HG02759 (cell line): ENCODE measurements around the gene UBA5.
"Not testable (repeated sequence)": the region's sequence is repeated elsewhere in the genome, so short reads cannot be mapped to it uniquely, and the experiment has no call there.

Source experiments
- ATAC-seq: cut with Tn5 transposase; IDR thresholded peaks from one replicate; pipeline ENCODE4 v1.9.1; 2021; ENCODE audit warnings: mild to moderate bottlenecking, moderate library complexity; ENCODE audit not compliant: unreplicated experiment

UBA5 gene

GRCh38 chr3:132660052-132660810 lies at the start of gene UBA5:
TSS of gene UBA5 (plus strand) at chr3:132660329. CDS start at chr3:132660538, 209 bp downstream.
- ATAC-seq = peak; percentile 77

- ATAC-seq = not testable (repeated sequence)
Measured at GRCh38 chr3:132615301-132615700, 44.8 kb upstream of the UBA5 start.

- ATAC-seq = no peak
Measured at GRCh38 chr3:132615881-132616280, 44.2 kb upstream of the UBA5 start.

GRCh38 chr3:132616780-132617179 lies 43.3 kb upstream of the UBA5 start:
- no peak for ATAC-seq

GRCh38 chr3:132622148-132622547 lies 38.0 kb upstream of the UBA5 start:
- ATAC-seq = no peak

- no peak for ATAC-seq
Measured at GRCh38 chr3:132622761-132623160, 37.4 kb upstream of the UBA5 start.

- ATAC-seq = no peak
Measured at GRCh38 chr3:132623646-132624045, 36.5 kb upstream of the UBA5 start.

GRCh38 chr3:132624790-132625189 lies 35.3 kb upstream of the UBA5 start:
- no peak for ATAC-seq

- peak; percentile 87 for ATAC-seq
Measured at GRCh38 chr3:132625613-132626012, 34.5 kb upstream of the UBA5 start.

- no peak for ATAC-seq
Measured at GRCh38 chr3:132626955-132627354, 33.2 kb upstream of the UBA5 start.

- no peak for ATAC-seq
Measured at GRCh38 chr3:132628157-132628556, 32.0 kb upstream of the UBA5 start.

- ATAC-seq = no peak
Measured at GRCh38 chr3:132629928-132630327, 30.2 kb upstream of the UBA5 start.

- no peak for ATAC-seq
Measured at GRCh38 chr3:132630612-132631011, 29.5 kb upstream of the UBA5 start.

GRCh38 chr3:132635052-132635451 lies 25.1 kb upstream of the UBA5 start:
- no peak for ATAC-seq

GRCh38 chr3:132637590-132637989 lies 22.5 kb upstream of the UBA5 start:
- ATAC-seq = no peak

GRCh38 chr3:132638706-132639105 lies 21.4 kb upstream of the UBA5 start:
- no peak for ATAC-seq

- not testable (repeated sequence) for ATAC-seq
Measured at GRCh38 chr3:132641427-132641826, 18.7 kb upstream of the UBA5 start.

- no peak for ATAC-seq
Measured at GRCh38 chr3:132641837-132642538, 18.1 kb upstream of the UBA5 start.

GRCh38 chr3:132642539-132642847 lies 17.6 kb upstream of the UBA5 start:
- ATAC-seq = no peak

GRCh38 chr3:132643366-132643765 lies 16.8 kb upstream of the UBA5 start:
- no peak for ATAC-seq

- ATAC-seq = no peak
Measured at GRCh38 chr3:132645058-132645457, 15.1 kb upstream of the UBA5 start.

GRCh38 chr3:132650153-132650552 lies 10.0 kb upstream of the UBA5 start:
- no peak for ATAC-seq
